Renal cortex interstitium (tissue), 15 donors: ENCODE data around the gene G3BP2. TPM values are rescaled to one million over a fixed set of nuclear protein-coding genes. Genes with fewer than 3 reads are reported as not detected.
"Not testable (repeated sequence)": the region's sequence is repeated elsewhere in the genome, so short reads cannot be mapped to it uniquely, and the experiment has no call there.

Experiments
- DNase-seq, 11 donors: peaks; one replicate each; pipeline ENCODE4 v3.0.0-alpha.2; 2013; ENCODE audit warnings: low read depth in 9 of 11, low spot score in 4 of 11; ENCODE audit errors: extremely low read depth in 1 of 11
- long read RNA-seq, 16 experiments: transcript quantifications; one replicate each; lab custom pipeline, GENCODE V29; 2026
- polyA plus RNA-seq, 3 donors: library from polyadenylated mRNA; unstranded; fragments of 120-200 nt; gene quantifications; one replicate each; pipeline ENCODE4 v1.2.1, GENCODE V29; 2013; ENCODE audit not compliant: insufficient read length in 3 of 3

The G3BP2 gene
- 100 to 1,000 TPM; 158 to 189 (median 166) TPM for polyA plus RNA-seq
- long read RNA-seq, donor 1, full-length matches to known transcripts = 16 of 22 reads
- long read RNA-seq, donor 1, partial matches to known transcripts = 6 of 22 reads
- long read RNA-seq, donor 1, other reads (novel, unspliced or antisense) = 0 of 22 reads
- long read RNA-seq, donor 2, full-length matches to known transcripts = 17 of 22 reads
- long read RNA-seq, donor 2, partial matches to known transcripts = 5 of 22 reads
- long read RNA-seq, donor 2, other reads (novel, unspliced or antisense) = 0 of 22 reads
- long read RNA-seq, donor 3, full-length matches to known transcripts = 29 of 29 reads
- long read RNA-seq, donor 3, partial matches to known transcripts = 0 of 29 reads
- long read RNA-seq, donor 3, other reads (novel, unspliced or antisense) = 0 of 29 reads
- long read RNA-seq, donor 4, full-length matches to known transcripts = 15 of 41 reads
- long read RNA-seq, donor 4, partial matches to known transcripts = 26 of 41 reads
- long read RNA-seq, donor 4, other reads (novel, unspliced or antisense) = 0 of 41 reads
- long read RNA-seq, donor 5 = 0 reads
- long read RNA-seq, donor 6, full-length matches to known transcripts = 16 of 21 reads
- long read RNA-seq, donor 6, partial matches to known transcripts = 5 of 21 reads
- long read RNA-seq, donor 6, other reads (novel, unspliced or antisense) = 0 of 21 reads
- long read RNA-seq, donor 7, full-length matches to known transcripts = 29 of 29 reads
- long read RNA-seq, donor 7, partial matches to known transcripts = 0 of 29 reads
- long read RNA-seq, donor 7, other reads (novel, unspliced or antisense) = 0 of 29 reads
- long read RNA-seq, donor 8 = 0 reads
- long read RNA-seq, donor 9, full-length matches to known transcripts = 27 of 27 reads
- long read RNA-seq, donor 9, partial matches to known transcripts = 0 of 27 reads
- long read RNA-seq, donor 9, other reads (novel, unspliced or antisense) = 0 of 27 reads
- long read RNA-seq, donor 10, full-length matches to known transcripts = 30 of 30 reads
- long read RNA-seq, donor 10, partial matches to known transcripts = 0 of 30 reads
- long read RNA-seq, donor 10, other reads (novel, unspliced or antisense) = 0 of 30 reads
- long read RNA-seq, donor 11, full-length matches to known transcripts = 19 of 25 reads
- long read RNA-seq, donor 11, partial matches to known transcripts = 6 of 25 reads
- long read RNA-seq, donor 11, other reads (novel, unspliced or antisense) = 0 of 25 reads
- long read RNA-seq, donor 12, transcript G3BP2-201 (11 exons, 2,609 nt) = major isoform, 11 of 12 reads
- long read RNA-seq, donor 12, partial matches to known transcripts = 0 of 12 reads
- long read RNA-seq, donor 12, other reads (novel, unspliced or antisense) = 0 of 12 reads
- long read RNA-seq, donor 13 = 0 reads
- long read RNA-seq, donor 14, full-length matches to known transcripts = 29 of 29 reads
- long read RNA-seq, donor 14, partial matches to known transcripts = 0 of 29 reads
- long read RNA-seq, donor 14, other reads (novel, unspliced or antisense) = 0 of 29 reads
- long read RNA-seq, donor 15, full-length matches to known transcripts = 10 of 10 reads
- long read RNA-seq, donor 15, partial matches to known transcripts = 0 of 10 reads
- long read RNA-seq, donor 15, other reads (novel, unspliced or antisense) = 0 of 10 reads
- long read RNA-seq, donor 16, full-length matches to known transcripts = 49 of 453 reads
- long read RNA-seq, donor 16, partial matches to known transcripts = 399 of 453 reads
- long read RNA-seq, donor 16, other reads (novel, unspliced or antisense) = 5 of 453 reads

DNA sequence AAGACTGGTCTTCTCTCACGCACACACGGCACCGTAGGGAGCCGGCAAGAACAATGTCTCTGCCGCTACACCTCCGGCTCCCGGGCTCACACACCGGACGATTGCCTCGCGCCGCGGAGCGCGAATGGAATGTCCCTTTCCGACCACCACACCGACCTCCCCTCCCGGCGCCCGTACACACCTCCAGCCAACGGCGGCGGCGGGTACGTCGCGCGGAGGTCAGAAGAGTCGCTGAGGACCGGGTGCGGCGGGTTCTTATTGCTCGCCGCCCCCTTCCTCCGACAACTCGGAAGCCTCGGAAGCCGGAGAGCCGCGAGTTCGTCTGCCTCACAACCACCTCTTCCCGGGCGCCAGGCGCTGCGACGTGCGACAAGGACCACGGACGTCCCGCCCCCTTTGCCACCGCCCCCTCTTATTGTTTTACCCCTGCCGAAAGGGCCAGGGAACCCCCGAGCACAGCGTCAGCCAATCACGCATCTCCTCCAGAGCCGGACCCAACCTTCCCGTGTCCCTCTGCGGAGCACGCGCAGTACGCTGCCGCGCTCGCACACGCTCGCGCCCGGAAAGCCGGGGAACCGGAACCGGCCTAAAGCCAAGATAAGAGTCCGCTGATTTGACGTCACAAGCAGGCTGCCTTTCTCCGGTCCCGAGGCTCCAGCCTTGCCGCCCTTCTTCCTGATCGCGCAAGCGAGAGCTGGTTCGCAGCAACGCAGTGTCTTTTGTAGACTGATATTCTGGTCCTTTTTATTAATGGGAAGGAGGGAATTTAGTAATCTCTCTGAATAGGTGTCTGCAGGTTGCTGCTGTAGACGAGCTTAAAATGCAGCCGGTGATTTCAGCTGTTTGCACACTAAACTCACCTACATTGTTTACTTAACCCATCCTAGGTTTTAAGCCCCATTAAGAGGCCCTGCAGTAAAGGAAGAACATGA is at the start of gene G3BP2:
TSS of gene G3BP2 (minus strand) at position 385 of the 932 bp plus-strand sequence. CDS start 11,386 bp downstream, outside the sequence.
- DNase-seq = peak; percentile 95 to 98 (median 97)

DNA sequence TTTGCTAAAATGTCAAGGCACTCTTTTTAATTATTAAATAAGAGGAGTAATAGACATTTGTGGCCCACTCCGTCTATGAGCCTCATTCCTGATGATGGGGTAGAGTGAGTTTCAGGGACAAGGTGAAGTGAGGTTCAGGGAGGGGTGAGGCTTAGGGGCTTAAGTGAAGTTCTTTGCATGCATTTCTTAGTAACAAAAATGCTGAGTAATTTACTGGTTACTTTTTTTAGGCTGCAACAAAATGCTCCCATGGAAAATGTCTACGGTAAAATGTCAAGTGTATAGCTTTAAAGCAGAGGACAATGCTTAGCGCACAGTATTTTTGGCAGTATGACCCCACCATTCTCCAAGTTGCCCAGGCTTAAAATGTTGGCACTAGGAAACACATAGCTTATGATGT is 49.2 kb upstream of the G3BP2 start:
- no peak for DNase-seq

DNA sequence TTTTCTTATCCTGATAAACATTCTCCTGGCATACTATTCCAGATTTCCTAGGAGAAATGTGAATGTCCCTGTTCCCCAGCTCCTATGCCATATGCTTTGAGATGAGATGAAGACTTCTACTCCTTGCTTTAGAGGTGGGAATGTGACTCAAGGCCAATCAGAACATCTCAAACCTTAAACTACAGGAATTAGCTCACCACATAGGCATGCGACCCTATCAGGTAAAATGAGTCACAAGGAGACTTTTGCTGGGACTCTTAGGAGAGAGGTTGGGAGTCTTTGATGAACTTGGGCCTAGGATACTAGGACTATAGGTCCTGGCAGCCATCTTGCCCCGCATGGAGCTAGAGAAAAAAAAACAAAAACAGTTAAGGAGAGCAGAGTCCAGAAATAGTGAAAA is 45.3 kb upstream of the G3BP2 start:
- no peak for DNase-seq

DNA sequence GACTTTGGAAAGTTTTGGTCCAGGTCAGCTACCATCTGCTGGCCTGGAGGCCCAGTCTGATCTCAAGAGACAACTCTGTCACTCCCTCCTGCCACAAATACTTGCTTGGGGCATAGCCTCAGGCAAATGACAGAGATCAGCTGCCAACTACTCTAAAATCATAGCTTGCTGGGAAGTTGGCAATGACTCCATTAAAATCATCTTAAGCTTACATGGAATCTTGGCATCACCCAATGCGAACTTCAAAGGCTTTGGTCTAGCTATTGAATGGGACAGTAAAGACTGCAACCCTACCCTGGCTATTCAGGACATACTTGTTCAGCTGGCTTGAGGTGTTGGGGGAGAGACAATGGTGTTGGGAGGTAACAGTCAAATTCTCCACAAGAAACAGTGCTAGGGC is 44.2 kb upstream of the G3BP2 start:
- DNase-seq = no peak

DNA sequence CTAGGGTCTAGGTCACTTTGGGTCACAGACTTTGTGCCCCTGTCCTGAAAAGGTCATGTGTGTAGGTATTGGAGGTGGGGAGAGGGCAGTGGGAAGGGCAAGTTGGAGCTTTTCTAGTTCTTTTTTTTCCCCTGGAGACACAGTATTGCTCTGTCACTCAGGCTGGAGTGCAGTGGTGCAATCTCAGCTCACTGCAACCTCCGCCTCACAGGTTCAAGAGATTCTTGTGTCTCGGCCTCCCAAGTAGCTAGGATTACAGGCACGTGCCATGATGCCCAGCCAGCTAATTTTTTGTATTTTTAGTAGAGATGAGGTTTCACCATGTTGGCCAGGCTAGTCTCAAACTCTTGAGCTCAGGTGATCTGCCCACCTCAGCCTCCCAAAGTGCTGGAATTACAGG is 42.8 kb upstream of the G3BP2 start:
- not testable (repeated sequence) for DNase-seq

DNA sequence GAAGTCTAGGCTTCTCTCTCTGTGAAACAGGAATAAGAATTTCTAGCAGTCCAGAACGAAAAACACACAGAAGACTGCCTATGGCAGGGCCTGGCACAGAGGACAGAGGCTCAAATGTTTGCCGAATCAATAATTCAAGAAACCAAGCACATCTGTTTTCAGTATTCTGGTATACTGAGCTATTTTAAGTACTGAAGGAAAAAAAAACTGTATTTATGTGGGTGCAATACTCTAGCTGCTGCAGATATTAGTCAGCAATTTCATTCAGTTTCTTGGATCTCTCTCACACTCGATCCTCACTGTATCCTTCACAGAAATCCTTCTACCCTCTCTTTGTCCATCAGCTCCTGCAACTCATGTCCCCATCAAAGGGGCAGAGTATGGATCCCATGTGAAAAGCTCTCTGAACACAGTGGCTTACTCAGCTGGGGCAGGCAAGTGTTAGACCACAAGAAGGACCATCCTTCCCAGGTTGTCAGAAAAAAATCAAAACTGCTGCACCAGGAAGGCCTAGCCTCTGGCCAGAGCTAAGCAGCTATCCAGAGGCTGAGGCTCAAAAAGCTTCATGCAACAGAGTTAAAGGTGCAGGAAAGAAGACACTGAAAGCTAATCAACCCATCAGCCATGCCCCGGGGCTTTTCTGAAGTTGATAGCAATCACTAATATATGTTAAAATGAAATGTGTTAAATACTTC is 42.0 kb upstream of the G3BP2 start:
- no peak for DNase-seq

DNA sequence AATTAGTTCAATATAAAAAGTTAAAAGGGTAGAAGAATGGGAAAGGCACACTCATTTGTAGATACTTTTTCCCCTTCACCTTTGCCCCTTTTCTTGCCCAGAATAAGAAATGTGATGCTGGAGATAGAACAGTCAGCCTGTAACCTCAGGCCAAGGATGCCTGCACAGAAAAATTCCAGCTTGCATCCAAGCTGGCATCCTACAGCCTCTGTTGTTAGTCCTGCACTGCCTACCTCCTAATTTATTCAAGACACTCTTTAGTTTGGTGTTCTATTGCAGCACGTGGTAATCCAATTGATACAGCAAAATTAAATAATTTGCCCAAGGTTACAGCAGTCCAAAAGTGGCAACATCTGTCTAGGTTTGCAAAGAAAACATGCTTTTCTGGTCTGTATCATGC is 41.5 kb upstream of the G3BP2 start:
- no peak for DNase-seq

DNA sequence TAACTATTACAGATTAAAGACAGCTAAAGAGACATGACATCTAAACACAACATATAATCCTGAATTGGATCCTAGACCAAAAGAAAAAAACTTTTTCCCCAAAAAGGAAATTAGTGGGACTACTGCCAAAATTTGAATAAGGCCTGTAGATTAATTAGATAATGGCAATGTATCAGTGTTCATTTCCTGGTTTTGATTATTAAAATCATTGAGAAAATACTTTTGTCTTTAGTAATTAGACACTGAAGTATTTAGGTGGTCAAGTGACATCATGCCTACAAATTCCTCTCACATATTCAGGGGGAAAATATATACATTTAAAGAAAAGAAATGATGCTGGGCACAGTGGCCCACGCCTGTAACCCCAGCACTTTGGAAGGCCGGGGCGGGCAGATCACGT is 40.8 kb upstream of the G3BP2 start:
- no peak for DNase-seq

DNA sequence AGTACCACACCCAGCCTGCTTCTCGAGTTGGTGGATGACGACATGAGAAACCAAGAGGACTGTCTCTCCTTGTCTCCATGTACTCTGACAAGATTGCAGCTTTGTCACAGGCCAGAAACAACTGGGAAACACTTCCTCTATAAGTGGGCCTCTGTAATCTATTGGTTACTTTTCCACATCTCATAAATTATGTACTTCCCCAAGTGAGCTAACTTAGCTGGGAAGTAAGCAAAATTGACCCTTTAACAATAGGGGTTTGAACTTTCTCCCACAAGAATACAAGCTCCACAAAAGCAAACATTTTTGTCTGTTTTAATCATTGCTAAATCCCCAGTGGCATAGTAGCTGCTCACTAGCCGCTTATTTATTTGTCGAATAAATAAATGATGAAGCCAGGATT is 37.0 kb upstream of the G3BP2 start:
- DNase-seq = no peak

DNA sequence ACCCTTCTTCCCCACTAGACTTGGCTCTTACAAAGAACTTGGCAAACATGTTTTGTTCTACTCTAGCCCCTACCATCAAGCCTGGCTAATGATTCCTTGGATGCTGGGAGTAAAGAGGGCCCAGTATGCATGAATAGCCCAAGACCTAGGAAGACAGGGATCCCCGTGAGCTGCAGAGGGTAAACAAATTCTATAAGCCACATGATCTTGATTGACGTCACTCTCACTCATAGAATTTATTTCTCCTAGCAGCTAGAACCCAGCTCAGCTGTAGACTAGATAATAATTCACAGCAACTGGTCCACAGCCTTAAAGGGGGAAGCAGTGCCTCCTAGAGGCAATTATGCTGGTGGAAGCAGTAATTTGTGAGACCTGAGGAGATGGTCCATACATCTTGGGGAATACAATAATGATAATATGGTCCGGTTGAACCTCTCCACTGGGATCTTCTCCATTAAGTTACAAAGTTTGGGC is 35.0 kb upstream of the G3BP2 start:
- DNase-seq = peak in 3 of 11 donors; percentile 10 to 70 (median 26)

DNA sequence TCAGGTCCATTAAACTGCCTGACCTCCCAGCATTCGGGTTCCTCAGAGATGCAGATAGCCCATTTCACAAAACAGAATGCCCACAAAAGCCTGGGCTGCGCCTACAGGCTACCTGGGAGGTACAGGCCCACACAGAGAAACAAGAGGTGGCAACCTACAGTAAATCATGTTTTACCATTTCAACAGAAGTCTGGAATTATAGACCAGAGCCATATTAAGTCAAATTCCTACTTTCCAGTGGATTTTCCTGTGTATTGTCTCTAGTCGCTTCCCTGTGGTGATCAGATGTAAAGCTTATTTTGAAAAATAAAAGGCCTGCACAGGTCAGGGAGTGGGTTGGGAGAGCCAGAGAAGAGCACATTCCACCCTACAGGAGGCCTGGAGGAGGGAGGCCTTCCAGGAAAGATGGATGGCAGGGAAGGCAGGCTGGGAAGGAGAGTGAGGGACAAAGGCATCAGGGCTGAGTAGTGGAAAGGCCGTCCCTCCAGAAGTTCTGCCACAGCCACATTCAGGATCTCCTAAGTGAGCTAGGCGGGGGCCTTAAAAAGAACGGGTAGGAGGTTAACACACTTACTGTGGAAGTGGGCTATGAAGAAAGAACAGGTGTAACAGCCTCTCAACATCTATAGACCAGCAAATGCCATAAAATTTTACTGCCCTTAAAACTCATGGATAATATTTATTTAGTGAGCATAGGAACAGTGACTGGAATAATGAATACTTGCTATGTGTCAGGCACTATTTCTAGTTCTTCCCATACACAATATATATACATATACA is 32.2 kb upstream of the G3BP2 start:
- no peak for DNase-seq

DNA sequence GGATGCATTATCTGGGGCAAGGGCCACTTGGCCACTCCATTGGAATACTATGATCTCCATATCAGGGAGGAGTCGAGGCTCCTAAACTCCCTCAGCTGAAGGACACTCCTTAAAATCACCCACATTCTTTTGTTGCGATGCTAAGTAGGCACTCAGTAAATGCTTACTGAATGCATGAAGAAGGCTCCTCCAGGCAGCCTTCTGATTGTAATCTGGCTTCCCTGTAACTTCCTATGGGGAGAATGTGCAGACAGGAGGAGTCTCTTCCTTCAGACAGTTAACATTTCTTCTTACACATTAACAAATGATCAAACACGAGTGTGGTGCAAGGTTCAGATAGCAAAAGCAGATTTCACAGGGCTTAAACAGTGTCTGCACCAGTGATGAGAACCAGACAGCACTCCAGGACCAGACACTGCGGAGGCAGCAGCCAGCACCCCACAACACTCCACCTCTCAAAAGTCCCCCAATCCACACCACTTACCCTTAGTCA is 29.8 kb upstream of the G3BP2 start:
- no peak for DNase-seq

DNA sequence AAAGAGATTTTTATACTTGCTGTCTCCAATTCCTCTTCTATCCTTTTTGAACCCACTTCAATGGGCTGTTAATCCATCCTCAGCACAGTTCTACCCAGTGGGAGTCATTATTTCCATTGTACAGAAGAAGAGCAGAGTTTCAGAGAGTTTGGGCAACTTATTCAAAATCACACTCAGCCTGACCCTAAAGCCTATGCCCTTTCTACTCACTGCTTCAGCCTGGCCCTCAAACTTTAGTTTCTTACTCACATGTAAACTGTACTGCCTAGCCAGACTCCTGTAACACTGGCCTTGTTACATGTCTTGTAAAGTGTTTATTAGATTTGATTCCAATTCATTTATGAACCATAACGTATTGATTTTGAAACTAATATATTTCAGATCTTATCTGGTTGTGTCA is 26.1 kb upstream of the G3BP2 start:
- DNase-seq = no peak

DNA sequence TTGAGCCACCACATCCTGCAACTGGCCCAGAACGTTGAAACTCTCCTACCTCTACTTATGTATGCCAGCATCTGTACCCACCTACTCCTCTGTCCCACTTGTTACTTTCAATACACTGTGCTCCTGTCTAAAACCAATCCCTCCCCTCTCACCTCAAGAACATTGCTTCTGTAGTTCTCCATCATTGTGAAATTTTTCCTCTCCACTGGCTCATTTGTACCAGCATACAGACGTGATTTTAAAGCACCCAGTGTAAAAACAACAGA is 25.7 kb upstream of the G3BP2 start:
- DNase-seq = no peak

DNA sequence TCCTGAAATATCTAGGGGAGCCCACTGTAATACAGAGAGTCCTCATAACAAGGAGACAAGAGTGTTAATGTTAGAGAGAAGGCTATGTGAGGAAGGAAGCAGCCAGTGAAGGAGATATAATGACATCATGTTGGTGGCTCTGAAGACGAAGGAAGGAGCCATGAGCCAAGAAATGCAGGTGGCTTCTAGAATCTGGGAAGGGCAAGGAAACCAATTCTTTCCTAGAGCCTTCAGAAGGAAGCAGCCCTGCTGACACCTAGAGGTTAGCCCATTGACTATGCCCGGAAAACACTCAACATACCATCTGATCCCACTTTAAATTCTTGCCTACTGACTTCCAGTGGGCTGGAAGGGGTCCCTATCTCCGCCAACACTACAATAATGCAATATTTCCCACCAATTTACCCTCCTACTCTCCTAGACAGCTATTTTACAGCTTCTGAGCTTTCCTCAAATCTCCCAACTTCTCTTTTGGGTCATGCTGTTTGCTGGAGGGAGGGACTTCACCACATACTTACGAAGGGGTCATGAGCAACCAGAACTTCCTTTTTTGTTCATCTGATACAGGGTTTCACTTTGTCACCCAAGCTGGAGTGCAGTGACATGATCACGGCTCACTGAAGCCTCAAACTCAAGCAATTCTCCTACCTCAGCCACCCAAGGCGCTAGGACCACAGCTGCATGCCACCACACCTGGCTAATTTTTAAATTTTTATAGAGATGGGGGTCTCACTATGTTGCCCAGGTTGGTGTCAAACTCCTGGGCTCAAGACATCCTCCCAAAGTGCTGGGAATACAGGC is 25.2 kb upstream of the G3BP2 start:
- no peak for DNase-seq
